Colonic mucosa (tissue), 4 donors: Measurements from ENCODE around the gene EPB41L2. TPM values are rescaled to one million over a fixed set of nuclear protein-coding genes. Genes with fewer than 3 reads are reported as not detected.
A peak's percentile ranks its signal among the peaks of the same experiment; 100 is the strongest.

ENCODE experiments used
- DNase-seq: peaks from one replicate; pipeline ENCODE4 v3.0.0-alpha.2; 2020
- H3K27ac ChIP-seq: fragments of 200-600 bp; one replicate; pipeline ENCODE4 v1.8.0; 2021
- H3K27me3 ChIP-seq: fragments of 200-600 bp; one replicate; pipeline ENCODE4 v1.8.0; 2021
- H3K36me3 ChIP-seq: fragments of 200-600 bp; one replicate; pipeline ENCODE4 v1.8.0; 2021
- H3K4me1 ChIP-seq: fragments of 200-600 bp; one replicate; pipeline ENCODE4 v1.8.0; 2021; ENCODE audit warnings: mild to moderate bottlenecking
- H3K4me3 ChIP-seq: fragments of 200-600 bp; one replicate; pipeline ENCODE4 v1.8.0; 2021
- H3K9ac ChIP-seq, 2 donors: one replicate each; pipeline ENCODE4 v1.7.0; 2013; ENCODE audit warnings: control low read depth in 2 of 2, low read depth in 2 of 2, low read length in 2 of 2
- H3K9me3 ChIP-seq: fragments of 200-600 bp; one replicate; pipeline ENCODE4 v1.8.0; 2021
- CTCF ChIP-seq: fragments of 200-600 bp; IDR thresholded peaks from one replicate; pipeline ENCODE4 v1.8.0; 2022; ENCODE audit warnings: antibody characterized with exemption, mild to moderate bottlenecking
- intact Hi-C: fragments of 100-400 bp; cut with DNase I; formaldehyde crosslinking; loops from one replicate; pipeline ENCODE4 v1.14.1; 2022
- total RNA-seq, 2 donors: library from RNA; stranded (reverse); fragmentation: NEBNext Ultra II Directional in 1 of 2; extraction: Animal tissue kit (Norgen Biotek cat#: 25700) in 1 of 2; gene quantifications; one replicate each; pipeline ENCODE4 v1.2.1, GENCODE V29; 2021
- donor health status: healthy.
- donor health status: DM: no; HTN: no; CAD: no.
- donor health status: DM: no; HTN: no; CAD: no.

Gene EPB41L2
- total RNA-seq, 2 donors from 2014 or later, result 106 to 113 TPM

DNA sequence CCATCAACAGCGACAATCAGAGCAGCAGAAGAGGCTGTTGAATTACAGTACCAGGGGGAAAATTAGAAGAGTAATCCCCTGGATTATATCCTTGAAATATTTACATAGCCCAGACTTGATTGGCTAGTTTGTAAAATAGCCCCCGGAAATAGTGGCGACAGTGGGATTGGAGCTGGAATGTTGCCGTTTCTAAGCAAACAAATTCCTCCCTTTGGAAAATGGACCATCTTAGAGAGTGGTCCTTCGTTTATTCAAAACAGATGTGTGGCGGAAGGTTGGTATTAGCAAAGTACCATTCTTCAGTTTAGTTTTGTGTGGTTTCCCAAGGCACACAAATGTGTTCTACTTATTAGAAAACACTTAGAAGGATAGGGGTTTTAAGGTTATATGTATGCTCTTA, 4.5 kb upstream of the EPB41L2 start:
- no peak overlapping the region for H3K9ac ChIP-seq
- no peaks in the 10 kb centered on the region for H3K27me3 ChIP-seq
- no peak overlapping the region for H3K27ac ChIP-seq
- no peak overlapping the region for H3K4me3 ChIP-seq
- peaks cover 4% of the 10 kb centered on the region for H3K4me1 ChIP-seq
- TF ChIP-seq CTCF, result no peak
- no peaks in the 10 kb centered on the region for H3K36me3 ChIP-seq
- intact Hi-C loops, result no loop called here
- H3K9me3 ChIP-seq, result no peaks in the 10 kb centered on the region
- no peak for DNase-seq

- H3K9me3 ChIP-seq, result no peaks in the 10 kb centered on the region
- TF ChIP-seq CTCF, result no peak
- no peaks in the 10 kb centered on the region for H3K36me3 ChIP-seq
- no peak overlapping the region for H3K4me3 ChIP-seq
- H3K27ac ChIP-seq, result peak overlapping the region; percentile 72
- H3K27me3 ChIP-seq, result no peaks in the 10 kb centered on the region
- no peak for DNase-seq
- H3K9ac ChIP-seq, result no peak overlapping the region
- peaks cover 5% of the 10 kb centered on the region for H3K4me1 ChIP-seq
- intact Hi-C loops, result no loop called here
These were observed 2.8 kb upstream of the EPB41L2 start for GRCh38 chr6:131065824-131066171.

- Histone ChIP-seq H3K27me3 (no peaks in the 10 kb centered on the region), H3K9me3 (no peaks in the 10 kb centered on the region), H3K4me1 (peaks cover 9% of the 10 kb centered on the region), H3K27ac (peak overlapping the region; percentile 72), H3K36me3 (no peaks in the 10 kb centered on the region), H3K4me3 (no peak overlapping the region), H3K9ac (no peak overlapping the region)
- no peak for TF ChIP-seq CTCF
- intact Hi-C loops, result no loop called here
- DNase-seq, result peak; percentile 65
These were observed 2.2 kb upstream of the EPB41L2 start for GRCh38 chr6:131065112-131065823.

DNA sequence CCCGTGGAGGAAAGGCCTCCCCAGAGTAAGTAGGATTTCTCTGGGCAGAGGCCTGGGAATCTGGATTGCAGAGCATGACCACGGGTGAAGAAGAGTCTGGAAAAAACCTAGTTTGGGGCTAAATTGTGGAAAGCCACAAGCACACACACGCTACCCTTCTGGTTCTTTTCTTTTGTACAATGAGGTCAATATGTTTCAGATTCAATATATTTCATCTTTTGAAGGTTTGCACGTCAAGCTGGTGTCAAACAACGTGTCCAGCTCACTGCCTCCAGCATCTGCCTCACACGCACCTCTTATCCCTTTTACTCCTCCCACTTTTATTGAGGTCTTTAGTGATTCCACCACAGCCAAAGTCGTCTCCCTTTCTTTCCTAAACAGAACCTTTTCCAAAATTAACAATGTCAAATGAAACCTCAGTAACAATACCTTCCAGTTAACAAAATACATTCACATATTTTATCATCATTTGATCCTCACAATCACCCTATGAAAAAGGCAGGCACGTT, 773 bp upstream of the EPB41L2 start:
- no peak for TF ChIP-seq CTCF
- Histone ChIP-seq H3K36me3 (no peaks in the 10 kb centered on the region), H3K4me3 (peak overlapping the region; percentile 93), H3K4me1 (peaks cover 9% of the 10 kb centered on the region), H3K27ac (peak overlapping the region; percentile 94), H3K27me3 (no peaks in the 10 kb centered on the region), H3K9ac (peak overlapping the region; percentile 13 to 96), H3K9me3 (no peaks in the 10 kb centered on the region)
- peak; percentile 50 for DNase-seq
- intact Hi-C loops, result no loop called here

GRCh38 chr6:131062241-131063027, 611 bp downstream of the EPB41L2 start:
- peak overlapping the region; percentile 93 for H3K4me3 ChIP-seq
- H3K36me3 ChIP-seq, result no peaks in the 10 kb centered on the region
- H3K9me3 ChIP-seq, result no peaks in the 10 kb centered on the region
- TF ChIP-seq CTCF, result no peak
- H3K27ac ChIP-seq, result peak overlapping the region; percentile 94
- peak; percentile 49 for DNase-seq
- intact Hi-C loops, result no loop called here
- no peaks in the 10 kb centered on the region for H3K27me3 ChIP-seq
- H3K9ac ChIP-seq, result peak overlapping the region; percentile 75 to 91
- H3K4me1 ChIP-seq, result peaks cover 9% of the 10 kb centered on the region
